GM21529 (cell line): ENCODE results near the gene CYCS.
A peak's percentile ranks its signal among the peaks of the same experiment; 100 is the strongest.
"Not testable (repeated sequence)": the region's sequence is repeated elsewhere in the genome, so short reads cannot be mapped to it uniquely, and the experiment has no call there.

ENCODE experiments used
- ATAC-seq: cut with Tn5 transposase; IDR thresholded peaks from one replicate; pipeline ENCODE4 v1.9.1; 2021; ENCODE audit not compliant: unreplicated experiment

Gene CYCS

GRCh38 chr7:25118048-25118753 lies 6.9 kb downstream of the CYCS start:
- peak; percentile 29 for ATAC-seq

- ATAC-seq: peak; percentile 86
Observed at GRCh38 chr7:25117226-25118047, 7.6 kb downstream of the CYCS start.

- ATAC-seq: no peak
Observed at GRCh38 chr7:25116621-25117020, 8.4 kb downstream of the CYCS start.

- not testable (repeated sequence) for ATAC-seq
Observed at GRCh38 chr7:25110514-25110913, 14.5 kb downstream of the CYCS start.

- no peak for ATAC-seq
Observed at GRCh38 chr7:25109276-25109675, 15.8 kb downstream of the CYCS start.

- no peak for ATAC-seq
Observed at GRCh38 chr7:25105911-25106310, 19.1 kb downstream of the CYCS start.

GRCh38 chr7:25103773-25104172 lies 21.3 kb downstream of the CYCS start:
- ATAC-seq: no peak

- ATAC-seq: no peak
Observed at GRCh38 chr7:25101817-25102216, 23.2 kb downstream of the CYCS start.

GRCh38 chr7:25098096-25099046 lies 26.7 kb downstream of the CYCS start:
- peak; percentile 70 for ATAC-seq

GRCh38 chr7:25095516-25096345 lies 29.3 kb downstream of the CYCS start:
- no peak for ATAC-seq

GRCh38 chr7:25093268-25093826 lies 31.7 kb downstream of the CYCS start:
- ATAC-seq: peak; percentile 71

- no peak for ATAC-seq
Observed at GRCh38 chr7:25091779-25092178, 33.3 kb downstream of the CYCS start.

GRCh38 chr7:25091176-25091575 lies 33.9 kb downstream of the CYCS start:
- no peak for ATAC-seq

GRCh38 chr7:25090374-25090773 lies 34.7 kb downstream of the CYCS start:
- no peak for ATAC-seq

GRCh38 chr7:25087855-25088254 lies 37.2 kb downstream of the CYCS start:
- peak; percentile 96 for ATAC-seq

- no peak for ATAC-seq
Observed at GRCh38 chr7:25084821-25085220, 40.2 kb downstream of the CYCS start.

- ATAC-seq: no peak
Observed at GRCh38 chr7:25083201-25083600, 41.9 kb downstream of the CYCS start.

GRCh38 chr7:25082041-25082440 lies 43.0 kb downstream of the CYCS start:
- ATAC-seq: not testable (repeated sequence)

- ATAC-seq: no peak
Observed at GRCh38 chr7:25077096-25077495, 48.0 kb downstream of the CYCS start.

GRCh38 chr7:25075459-25075858 lies 49.6 kb downstream of the CYCS start:
- ATAC-seq: no peak
